Fibroblast of peridontal ligament (primary cell): ENCODE data around the gene RPS21.

ENCODE experiments used
- DNase-seq: peaks from one replicate; pipeline ENCODE4 v3.0.0-alpha.2; 2010; ENCODE audit errors: extremely low read depth

RPS21 gene

DNA sequence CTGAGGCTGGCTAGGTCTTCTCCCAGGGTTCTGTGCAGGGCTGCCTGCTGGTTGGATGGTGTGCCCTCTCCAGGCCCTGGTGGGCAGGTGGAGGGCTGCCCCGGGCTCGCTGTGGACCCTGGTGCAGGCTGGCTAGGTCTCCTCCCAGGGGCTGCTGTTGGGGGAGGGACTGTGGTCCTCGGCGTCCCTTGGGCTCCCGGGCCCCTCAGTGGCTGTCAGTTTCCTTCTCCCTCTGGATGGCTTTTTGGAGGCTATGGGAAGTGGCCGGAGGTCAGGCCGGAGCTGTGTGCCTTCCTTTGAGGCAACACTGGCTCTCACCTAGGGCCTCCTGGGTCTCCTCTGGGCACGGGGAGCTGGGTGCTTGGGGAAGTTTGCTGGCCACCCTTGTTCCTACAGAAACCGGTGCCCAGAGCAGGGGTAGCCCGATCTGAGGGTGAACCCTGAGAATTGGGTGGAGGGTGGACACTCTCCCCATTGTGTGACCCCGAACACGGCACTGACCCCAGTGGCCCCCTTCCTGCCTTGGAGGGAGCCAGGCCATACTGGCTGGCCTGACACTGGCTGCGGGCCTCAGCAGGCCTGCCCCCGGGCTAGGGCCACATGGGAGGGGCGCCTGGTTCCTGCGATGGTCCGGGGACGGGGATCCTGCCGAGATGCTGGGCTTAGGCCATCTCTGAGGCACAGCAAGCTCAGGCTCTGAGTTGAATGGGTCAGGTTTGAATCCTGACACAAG lies 24.0 kb downstream of the RPS21 start:
- DNase-seq: no peak

DNA sequence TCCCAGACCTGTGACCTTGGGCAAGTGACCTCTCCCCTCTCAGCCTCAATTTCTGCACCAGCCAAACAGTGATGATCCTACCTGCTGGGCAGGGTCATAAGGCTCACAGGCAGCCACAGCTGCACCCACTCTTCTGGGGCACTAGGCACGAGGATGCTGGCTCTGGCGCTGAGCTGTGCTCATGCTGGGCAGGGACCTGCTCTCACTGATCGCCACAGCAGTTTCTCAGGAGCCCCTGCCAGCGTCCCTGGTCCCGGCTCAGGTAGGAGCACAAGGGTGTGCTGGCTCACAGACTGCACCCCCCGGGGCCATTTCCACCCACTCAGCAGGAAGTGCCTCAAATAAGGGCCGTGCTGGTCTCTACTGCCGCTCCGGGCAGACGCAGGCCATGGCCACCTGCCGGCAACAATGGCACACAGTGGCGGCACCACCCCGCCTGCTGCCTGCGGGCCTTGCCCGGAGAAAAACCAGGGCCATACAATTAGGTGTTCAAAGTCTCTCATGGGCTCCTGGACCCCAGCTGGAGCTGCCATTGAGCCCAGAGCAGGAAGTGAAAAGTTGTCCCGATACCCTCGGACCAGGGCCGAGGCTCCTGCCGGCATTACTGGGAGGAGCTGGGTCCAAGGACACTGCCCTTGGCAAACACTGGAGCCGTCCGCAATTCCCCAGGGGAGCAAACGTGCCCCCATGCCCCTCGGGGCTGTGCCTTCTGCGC lies 24.7 kb downstream of the RPS21 start:
- no peak for DNase-seq

DNA sequence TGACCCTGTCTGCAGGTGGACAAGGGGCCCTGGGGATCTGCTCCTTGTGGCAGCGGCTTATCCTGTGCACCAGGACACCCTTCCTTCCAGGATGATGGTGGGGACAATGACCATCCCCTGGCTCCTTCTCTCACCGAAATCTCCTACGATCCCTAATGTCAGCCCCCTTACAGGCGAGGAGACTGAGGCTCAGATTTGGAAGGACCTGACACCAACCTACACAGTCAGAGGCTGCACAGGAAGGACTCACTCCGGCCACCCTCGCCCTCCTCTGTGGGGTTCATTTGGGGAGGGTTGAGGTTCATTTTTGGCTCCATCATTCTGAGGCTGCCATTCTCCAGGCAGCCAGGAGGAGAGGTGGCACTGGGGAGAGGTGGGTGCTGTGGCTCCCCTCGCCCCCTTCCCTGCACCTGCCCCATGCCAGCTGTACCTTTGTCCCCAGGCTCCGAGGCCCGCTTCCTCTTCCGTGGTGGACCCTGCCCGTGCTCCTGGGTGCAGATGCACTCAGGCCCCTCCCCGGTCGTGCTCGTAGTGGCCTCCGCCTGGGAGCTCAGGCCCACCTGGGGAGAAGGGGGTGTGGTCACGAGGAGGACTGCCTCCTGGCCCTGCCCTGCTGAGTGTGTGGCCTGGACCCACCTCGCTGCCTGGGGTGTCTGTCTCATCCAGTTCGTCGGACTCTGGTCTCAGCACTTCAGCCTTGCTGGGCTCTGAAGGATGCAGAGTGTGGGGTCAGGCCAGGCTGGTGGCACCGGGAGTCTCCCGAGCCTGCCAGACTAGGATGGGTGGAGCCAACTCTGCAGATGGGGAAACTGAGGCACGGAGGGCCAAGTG lies 25.5 kb downstream of the RPS21 start:
- no peak for DNase-seq

DNA sequence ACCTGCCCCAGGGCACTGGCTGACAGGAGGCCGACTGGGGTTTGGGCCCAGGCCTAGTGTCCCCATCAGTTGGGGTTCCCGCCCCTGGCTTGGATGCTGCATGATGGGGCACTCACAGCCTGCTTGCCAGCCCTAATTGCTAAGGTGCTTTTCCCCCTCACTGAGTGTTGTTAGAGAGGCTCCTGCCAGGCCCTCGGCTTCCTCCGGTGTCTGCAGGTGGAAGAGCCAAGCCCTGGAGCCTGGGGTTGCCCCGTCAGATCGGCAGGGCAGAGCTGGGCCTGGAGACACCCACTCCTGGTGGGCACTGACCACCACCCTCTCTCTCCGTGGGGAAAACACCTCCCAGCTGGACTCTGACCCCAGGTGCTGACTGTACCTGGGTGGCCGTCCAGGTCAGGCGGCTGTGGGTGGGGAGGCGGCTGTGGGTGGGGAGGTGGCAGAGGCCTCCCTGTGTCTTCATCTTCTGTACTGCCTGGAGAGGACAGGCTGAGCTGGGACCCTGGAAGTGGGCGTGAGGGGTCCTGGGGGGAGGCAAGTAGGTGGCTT lies 26.2 kb downstream of the RPS21 start:
- no peak for DNase-seq

DNA sequence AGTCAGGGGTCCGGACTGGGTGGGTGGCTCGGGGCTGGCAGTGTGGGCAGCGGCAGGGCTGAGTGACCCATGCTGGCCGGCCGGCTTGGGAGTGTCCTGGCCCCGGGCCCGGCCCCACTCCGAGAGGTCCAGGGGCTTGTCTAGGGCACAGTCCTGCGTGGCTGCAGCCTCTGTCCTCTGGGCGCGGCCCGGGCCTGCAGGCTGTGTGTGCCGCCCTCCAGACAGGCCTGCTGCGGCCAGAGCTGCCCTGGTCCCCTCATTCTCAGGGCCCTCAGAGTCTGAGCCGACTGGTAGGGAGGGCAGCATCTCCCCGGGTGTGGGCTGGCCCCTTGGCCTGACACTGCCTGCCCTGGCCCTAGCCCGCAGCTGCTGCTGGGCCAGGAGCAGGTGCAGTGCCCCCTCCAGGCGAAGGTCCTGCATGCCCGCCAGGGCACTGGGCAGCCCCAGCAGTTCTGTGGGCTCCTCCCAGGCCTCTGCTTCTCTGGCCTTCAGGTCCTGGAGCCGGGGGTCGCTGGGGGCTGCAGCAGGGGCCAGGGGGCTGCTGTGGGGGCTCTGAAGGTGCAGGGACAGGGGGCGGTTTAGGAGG lies 27.1 kb downstream of the RPS21 start:
- no peak for DNase-seq

DNA sequence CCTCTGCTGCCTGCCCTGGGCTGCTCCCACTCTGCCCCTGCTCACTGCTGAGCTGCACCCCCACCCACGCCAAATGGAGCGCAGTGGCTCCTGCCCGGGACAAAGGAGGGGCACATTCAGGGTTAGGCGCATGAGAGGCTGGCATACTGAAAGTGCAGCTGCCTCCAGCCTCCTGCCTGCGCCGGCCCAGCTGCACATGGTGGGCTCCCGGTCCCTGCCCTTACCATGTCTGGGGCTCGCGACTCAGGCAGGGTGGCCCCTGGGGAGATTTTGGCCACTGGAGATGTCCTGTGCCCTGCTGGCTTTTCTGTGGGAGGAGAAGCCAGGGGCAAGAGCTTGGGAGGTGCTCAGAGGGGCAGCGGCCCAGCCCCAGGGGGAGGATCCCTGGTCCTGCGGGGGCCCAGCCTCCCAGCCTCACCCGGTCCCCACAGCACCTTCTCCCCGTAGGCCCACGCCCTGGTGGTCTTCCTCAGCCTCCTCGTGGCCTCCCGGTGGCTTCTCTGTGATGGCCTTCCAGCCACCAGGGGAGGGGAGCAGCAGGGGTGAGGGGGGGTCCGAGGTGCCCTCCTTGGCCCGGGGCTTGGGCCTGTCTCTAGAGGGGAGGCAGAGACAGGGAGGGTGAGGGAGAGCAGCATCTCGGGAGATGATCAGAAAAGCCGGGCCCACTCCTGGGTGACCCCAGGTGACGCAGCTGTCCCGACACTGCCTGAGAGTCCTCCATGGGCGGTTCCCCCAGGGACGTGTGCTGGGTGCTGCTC lies 28.6 kb downstream of the RPS21 start:
- no peak for DNase-seq

DNA sequence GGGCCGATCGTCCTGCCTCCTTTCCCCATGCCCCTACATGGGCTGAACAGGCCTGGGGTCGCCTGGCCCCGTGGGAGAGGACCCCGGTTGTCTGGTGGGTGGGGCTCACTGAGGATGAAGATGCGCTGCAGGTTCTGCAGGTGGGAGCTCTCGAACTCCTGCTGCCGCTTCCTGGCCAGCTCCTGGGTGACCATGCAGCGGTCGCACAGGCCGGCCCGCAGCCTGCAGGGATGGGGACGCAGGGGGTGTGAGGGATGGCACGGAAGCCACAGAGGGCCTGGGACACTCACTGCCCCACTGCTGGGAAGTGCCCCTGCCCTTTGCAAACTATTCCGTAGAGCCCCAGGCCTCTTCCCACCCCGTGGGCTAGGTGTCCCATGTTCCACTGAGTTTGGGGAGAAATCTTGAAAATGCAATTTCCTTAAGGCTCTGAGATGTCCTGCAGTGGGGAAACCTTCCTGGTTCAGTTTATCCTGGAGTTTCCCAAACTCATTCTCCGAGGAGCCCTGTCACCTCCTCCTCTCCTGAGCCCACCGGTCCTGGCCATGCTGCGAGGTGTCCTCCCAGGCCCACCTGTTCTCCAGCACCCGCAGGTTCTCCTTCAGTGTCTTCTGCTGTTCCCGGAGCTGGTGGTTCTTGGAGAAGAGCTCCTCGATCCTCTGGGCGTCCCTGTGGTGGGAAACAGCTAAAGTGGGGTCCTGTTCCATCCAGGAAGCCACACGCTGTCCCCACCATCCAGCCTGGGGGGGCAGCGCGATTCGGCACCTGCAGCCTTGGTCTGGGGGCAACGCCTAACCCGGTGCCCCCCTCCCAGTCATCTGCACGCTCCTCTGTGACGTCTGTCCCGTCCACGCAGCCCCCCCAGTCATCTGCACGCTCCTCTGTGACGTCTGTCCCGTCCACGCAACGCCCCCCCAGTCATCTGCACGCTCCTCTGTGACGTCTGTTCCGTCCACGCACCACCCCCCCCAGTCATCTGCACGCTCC lies 30.0 kb downstream of the RPS21 start:
- no peak for DNase-seq

DNA sequence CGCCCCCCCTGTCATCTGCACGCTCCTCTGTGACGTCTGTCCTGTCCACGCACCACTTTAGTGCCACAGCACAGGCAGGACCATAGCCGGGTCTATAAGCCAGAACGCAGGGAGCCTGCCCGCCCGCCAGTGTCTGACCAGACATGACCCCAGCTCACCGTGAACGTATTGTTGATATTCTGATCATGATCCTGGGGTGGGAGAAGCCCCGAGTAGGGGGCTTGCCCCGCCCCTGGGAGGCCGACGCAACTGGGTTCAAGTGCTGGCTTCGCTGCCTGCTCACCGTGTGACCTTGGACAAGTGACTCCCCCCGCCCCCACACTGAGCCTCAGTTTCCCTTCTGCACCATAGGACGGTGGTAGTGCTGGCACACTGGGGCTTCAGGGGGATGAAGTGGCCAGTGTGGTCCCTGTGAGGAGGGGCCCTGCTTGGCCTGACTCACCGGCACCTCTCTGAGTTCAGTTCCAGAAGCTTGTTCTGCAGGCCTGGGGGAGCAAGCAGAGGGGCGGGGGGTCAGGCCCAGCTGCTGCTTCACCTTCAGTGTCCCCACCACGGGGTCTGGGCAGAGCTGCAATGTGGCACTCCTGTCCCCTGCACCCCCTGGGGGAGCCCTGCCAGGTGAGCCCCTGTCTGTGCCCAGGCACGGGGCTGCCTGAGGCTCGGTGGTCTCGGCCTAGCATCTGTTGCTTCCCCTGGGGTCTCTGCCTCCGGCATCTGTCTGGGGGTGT lies 31.2 kb downstream of the RPS21 start:
- no peak for DNase-seq

DNA sequence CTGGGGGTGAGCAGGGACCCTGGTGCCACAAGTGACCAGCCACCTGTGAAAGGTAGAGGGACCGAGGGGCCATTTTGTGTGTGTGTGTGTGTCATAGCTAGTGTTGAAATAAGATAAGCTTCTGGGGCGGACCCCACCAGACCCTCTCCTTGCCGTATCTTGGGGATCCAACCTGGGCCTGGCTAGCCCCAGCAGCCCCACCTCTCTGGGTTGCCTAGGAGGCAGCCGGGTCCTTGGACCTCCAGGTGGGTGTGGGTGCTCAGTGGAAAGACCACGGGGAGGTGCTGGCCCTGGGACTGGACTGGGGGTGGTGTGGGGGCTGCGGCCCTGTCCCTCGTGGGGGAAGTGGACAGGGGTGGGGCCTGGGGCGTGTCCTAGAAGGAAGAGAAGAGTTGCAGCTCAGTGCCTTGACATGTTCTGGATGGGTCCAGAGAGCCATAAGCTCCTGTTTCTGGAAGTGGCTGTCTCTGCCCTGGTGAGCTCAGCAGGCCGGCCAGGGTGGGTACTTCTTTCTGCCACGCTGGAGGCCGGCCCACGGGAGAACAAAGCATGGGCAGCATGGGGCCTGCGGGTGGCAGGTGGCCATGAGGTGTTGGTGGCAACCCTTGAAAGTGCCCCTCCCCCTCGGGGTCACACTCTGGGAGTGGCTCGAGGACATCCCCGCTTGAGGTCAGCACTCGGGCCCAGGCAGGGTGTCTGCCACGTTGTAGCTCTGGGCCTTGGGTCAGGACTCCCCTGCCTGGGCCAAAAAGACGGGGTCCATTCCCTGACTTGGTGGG lies 32.0 kb downstream of the RPS21 start:
- DNase-seq: no peak

DNA sequence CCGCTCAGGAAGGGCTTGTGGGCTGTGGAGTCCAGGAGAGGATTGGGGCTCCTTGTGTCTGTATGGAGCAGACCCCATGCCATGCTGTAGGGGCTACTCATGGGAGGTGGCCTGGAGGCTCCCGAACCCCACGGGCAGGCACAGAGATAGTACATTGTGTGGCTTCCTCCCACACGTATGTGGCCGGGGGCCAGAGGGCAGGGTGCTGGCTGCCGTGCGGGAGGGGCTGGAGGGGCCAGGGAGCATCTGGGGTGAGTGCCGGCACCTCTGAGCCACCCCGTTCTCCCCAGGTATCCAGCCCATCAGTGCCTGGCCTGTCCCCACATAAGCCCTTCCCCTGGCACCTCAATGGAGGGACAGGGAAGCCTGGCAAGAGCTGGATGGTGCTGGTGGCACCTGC lies 32.9 kb downstream of the RPS21 start:
- no peak for DNase-seq

DNA sequence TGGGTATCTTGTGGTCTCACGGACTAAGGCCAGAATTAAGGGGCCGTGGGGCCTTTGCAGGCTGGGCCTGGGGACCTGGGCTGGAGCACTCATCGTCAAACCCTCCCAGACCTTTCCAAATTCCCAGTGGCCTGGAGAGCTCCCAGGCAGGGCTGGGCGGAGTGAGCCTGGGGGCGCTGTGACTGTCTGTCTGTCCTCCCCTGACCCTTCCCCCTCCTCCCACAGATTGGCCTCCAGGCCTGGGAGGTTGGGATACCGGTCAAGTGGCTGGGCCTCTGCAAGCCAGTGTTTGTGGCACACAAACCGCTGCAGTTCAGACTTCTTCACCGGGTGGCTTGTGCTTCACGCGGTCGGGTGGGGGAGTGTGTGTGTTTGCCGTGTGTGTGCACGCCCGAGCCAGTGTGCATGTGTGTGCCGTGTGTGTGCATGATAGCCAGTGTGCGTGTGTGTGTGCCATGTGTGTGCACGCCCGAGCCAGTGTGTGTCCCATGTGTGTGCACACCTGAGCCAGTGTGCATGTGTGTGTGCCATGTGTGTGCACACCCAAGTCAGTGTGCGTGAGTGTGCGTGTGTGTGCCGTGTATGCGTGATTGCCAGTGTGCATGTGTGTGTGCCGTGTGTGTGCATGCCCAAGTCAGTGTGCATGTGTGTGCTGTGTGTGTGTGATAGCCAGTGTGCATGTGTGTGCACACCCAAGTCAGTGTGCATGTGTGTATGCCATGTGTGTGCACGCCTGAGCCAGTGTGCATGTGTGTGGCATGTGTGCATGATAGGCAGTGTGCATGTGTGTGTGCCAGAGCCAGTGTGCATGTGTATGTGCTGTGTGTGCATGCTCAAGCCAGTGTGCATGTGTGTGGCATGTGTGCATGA lies 34.2 kb downstream of the RPS21 start:
- DNase-seq: no peak

DNA sequence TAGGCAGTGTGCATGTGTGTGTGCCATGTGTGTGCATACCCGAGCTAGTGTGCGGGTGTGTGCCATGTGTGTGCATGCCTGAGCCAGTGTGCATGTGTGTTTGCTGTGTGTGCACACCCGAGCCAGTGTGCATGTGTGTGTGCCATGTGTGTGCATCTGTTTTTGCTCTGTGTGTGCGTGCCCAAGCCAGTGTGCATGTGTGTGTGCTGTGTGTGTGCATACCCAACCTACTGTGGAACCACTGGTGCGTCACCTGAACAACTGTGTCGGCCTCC lies 34.8 kb downstream of the RPS21 start:
- DNase-seq: no peak

DNA sequence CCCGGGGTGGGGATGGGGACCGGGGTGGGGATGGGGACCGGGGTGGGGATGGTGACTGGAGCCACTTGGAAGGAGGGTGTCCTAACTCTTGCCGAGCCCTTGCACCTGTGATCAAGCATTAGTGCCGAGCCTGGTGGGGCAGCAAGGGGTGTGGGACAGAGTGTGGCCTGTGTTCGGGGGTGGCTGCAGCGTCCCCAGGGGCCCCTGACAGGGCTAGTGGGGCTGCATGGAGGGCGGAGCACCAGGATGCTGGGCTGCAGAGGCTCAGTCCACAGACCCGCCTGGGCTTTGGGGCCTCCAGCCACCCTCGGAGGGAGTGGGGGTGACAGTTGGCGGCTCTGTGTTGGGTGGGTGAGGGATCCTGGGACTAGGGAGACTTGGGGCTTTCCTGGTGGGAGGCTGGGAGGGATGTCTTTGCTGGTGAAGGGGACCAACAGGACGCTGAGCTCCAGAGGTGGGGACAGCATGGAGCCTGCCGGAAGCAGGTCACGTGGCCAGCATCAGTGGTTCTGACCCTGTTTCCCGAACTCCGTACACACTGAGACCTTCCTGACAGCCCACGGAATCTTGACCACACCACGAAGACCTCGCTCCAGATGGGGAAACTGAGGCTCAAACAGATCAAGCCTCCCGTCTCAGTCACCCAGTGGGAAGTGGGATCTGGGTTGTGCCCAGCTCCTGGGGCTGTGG lies 35.9 kb downstream of the RPS21 start:
- DNase-seq: no peak

DNA sequence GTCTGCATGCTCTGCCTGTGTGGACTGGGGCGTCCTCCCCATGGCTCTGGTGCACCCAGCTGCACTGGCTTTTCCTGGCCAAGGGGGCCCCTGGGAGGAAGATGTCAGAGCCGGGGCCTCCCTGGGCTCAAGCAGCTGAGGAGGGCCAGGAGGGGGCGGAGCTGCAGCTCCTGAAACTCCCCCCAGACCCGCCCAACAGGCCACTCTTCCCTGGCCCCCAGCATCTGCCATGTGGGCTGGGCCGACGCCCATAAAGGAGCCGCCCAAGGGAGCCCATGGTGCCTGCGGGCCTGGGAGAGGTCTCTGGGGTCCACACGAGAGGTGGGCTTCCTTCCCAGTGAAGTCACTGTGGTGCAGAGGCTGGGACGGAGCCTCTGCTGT lies 36.4 kb downstream of the RPS21 start:
- DNase-seq: no peak

DNA sequence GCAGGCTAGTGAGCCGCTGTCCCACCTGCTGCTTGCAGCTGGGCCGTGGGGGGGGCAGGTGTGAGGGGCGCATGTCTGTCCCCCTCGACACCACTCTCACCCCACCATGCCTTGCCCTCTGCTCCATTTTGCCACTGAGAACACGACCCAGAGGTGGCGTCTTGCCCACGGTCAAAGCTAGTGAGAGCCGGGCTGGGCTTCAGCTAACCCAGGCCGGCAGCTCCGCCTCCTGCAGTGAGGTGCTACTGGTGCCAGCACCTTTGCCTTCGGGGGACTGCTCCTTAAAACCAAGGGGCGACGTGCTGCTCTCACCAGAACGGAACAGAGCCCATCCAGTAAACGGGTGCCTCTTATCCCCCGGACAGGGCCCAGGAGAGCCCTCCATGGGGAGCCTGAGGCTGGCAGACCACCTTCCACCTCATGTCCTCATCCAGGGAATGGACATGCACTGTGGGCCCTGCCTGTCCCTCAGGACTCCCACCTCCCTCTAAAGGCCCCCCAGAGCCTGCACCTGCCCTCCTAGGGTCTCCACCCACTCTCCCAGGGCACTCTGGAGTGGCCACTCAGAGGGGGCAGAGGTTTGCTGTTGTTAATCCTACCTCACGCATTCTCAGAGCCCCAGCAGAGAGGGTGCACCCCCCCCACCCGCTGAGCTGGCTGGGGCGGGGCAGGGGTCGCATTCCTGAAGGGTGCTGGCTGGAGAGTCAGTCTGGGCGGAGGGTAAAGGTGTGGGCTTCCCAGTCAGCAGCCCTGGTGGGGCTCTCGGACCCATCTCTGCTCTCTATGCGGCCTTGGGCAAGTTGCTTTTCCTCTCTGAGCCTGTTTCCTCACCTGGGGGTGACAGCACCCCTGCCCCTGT lies 37.6 kb downstream of the RPS21 start:
- DNase-seq: no peak
